A549 (cell line): ENCODE measurements around the gene SNCAIP. TPM values are rescaled to one million over a fixed set of nuclear protein-coding genes. Genes with fewer than 3 reads are reported as not detected.

ENCODE experiments used
- ATAC-seq, 2 experiments: fragments of 200-7000 bp in 1 of 2; fragments of >200 bp in 1 of 2; cut with Nextera tagmentation in 1 of 2; cut with Tn5 transposase in 1 of 2; 3 replicates each; pipeline versions ENCODE4 v1.8.0 to v1.9.1; 2018 to 2020; ENCODE audit warnings: mild to moderate bottlenecking in 1 of 2, moderate library complexity in 1 of 2
- CTCF ChIA-PET: fragments of 300-600 bp; sonication (Branson Sonifier 250); formaldehyde crosslinking; extraction: SDS; loops from one replicate; lab custom pipeline; 2021; ENCODE audit warnings: antibody characterized with exemption, inconsistent platforms; lab: Yijun Ruan, JAX
- POLR2A ChIA-PET: fragments of 350-600 bp; formaldehyde crosslinking; extraction: SDS; loops from one replicate; lab custom pipeline; 2021; ENCODE audit warnings: antibody characterized with exemption, inconsistent platforms; lab: Yijun Ruan, JAX
- DNase-seq, 2 experiments: peaks; one replicate each; pipeline versions ENCODE4 v3.0.0 to v3.0.0-alpha.2; 2011 to 2016; ENCODE audit warnings: low read depth in 1 of 2, low spot score in 1 of 2
- FAIRE-seq: peaks from 2 replicates; lab custom pipeline; 2011; peaks lifted over from hg19 to GRCh38; lab: Jason Lieb, UNC
- H3K27ac ChIP-seq, 2 experiments: fragments of >200 bp; sonication (Bioruptor Twin); formaldehyde crosslinking; 3 replicates each; pipeline ENCODE4 v1.5.1; 2016 to 2017
- H3K4me1 ChIP-seq: fragments of >200 bp; sonication (Bioruptor Twin); formaldehyde crosslinking; 3 replicates; pipeline ENCODE4 v1.6.1; 2016
- H3K4me2 ChIP-seq: fragments of >200 bp; sonication (Bioruptor Twin); formaldehyde crosslinking; 3 replicates; pipeline ENCODE4 v1.6.1; 2016
- H3K4me3 ChIP-seq: fragments of >200 bp; sonication (Bioruptor Twin); formaldehyde crosslinking; 3 replicates; pipeline ENCODE4 v1.5.1; 2016
- H3K9me3 ChIP-seq: fragments of >200 bp; sonication (Bioruptor Twin); formaldehyde crosslinking; 3 replicates; pipeline ENCODE4 v1.6.1; 2016
- BCL3 ChIP-seq: fragments of >200 bp; sonication (Bioruptor Twin); formaldehyde crosslinking; IDR thresholded peaks from 3 replicates; pipeline ENCODE4 v1.6.1; 2016
- BHLHE40 ChIP-seq: IDR thresholded peaks from 2 replicates; pipeline ENCODE4 v1.6.1; 2012; ENCODE audit warnings: low read depth, low read length, inconsistent platforms
- CHD4 ChIP-seq: fragments of 200-600 bp; sonication (generic); IDR thresholded peaks from 2 replicates; pipeline ENCODE4 v1.6.1; 2016; ENCODE audit warnings: antibody characterized with exemption, mild to moderate bottlenecking, borderline replicate concordance
- EHF ChIP-seq: fragments of 250-450 bp; sonication (Bioruptor Pico); IDR thresholded peaks from 2 replicates; pipeline ENCODE4 v1.5.0; 2020; ENCODE audit warnings: mild to moderate bottlenecking
- FOSL2 ChIP-seq, 2 experiments: fragments of 450-650 bp in 1 of 2; fragments of >200 bp in 1 of 2; sonication (Bioruptor Twin) in 1 of 2; formaldehyde crosslinking; IDR thresholded peaks; 2 replicates each; pipeline versions ENCODE4 v1.5.0 to v1.6.1; 2016 to 2020; ENCODE audit warnings: mild to moderate bottlenecking in 1 of 2, moderate library complexity in 1 of 2
- FOXS1 ChIP-seq: fragments of 250-450 bp; sonication (Bioruptor Pico); IDR thresholded peaks from 2 replicates; pipeline ENCODE4 v1.5.0; 2020; ENCODE audit warnings: mild to moderate bottlenecking, moderate library complexity
- GATA3 ChIP-seq: IDR thresholded peaks from 2 replicates; pipeline ENCODE4 v1.6.1; 2012; ENCODE audit warnings: borderline replicate concordance
- HDAC2 ChIP-seq: fragments of 200-600 bp; sonication (generic); IDR thresholded peaks from 2 replicates; pipeline ENCODE4 v1.6.1; 2016
- HES2 ChIP-seq: fragments of >200 bp; sonication (Bioruptor Twin); formaldehyde crosslinking; IDR thresholded peaks from 2 replicates; pipeline ENCODE4 v1.6.1; 2016
- HMGXB4 ChIP-seq: fragments of 250-450 bp; sonication (Bioruptor Pico); IDR thresholded peaks from 2 replicates; pipeline ENCODE4 v1.5.0; 2021; ENCODE audit warnings: mild to moderate bottlenecking, moderate library complexity, borderline replicate concordance
- HOXB13 ChIP-seq: fragments of 250-450 bp; sonication (Bioruptor Pico); IDR thresholded peaks from 2 replicates; pipeline ENCODE4 v1.5.0; 2020; ENCODE audit warnings: low read depth, mild to moderate bottlenecking, moderate library complexity
- HOXB5 ChIP-seq: fragments of 250-450 bp; sonication (Bioruptor Pico); IDR thresholded peaks from 2 replicates; pipeline ENCODE4 v1.5.0; 2020; ENCODE audit warnings: mild to moderate bottlenecking, moderate library complexity
- KDM1A ChIP-seq: fragments of 200-600 bp; sonication (generic); IDR thresholded peaks from 2 replicates; pipeline ENCODE4 v1.6.1; 2016; ENCODE audit warnings: low read depth, mild to moderate bottlenecking
- MAFK ChIP-seq: fragments of 450-650 bp; IDR thresholded peaks from 2 replicates; pipeline ENCODE4 v1.6.1; 2014; ENCODE audit not compliant: partially characterized antibody
- MAX ChIP-seq: IDR thresholded peaks from 2 replicates; pipeline ENCODE4 v1.6.1; 2012
- MAZ ChIP-seq: fragments of 150-350 bp; IDR thresholded peaks from 2 replicates; pipeline ENCODE4 v1.6.1; 2014; ENCODE audit warnings: antibody characterized with exemption, low read depth, low read length, borderline replicate concordance
- NFE2L2 ChIP-seq: fragments of 150-350 bp; conservative IDR thresholded peaks from 2 replicates; pipeline ENCODE4 v1.6.1; 2014; ENCODE audit warnings: low read length
- NPAS2 ChIP-seq: fragments of 250-450 bp; sonication (Bioruptor Pico); IDR thresholded peaks from 2 replicates; pipeline ENCODE4 v1.8.0; 2022; ENCODE audit warnings: mild to moderate bottlenecking, moderate library complexity, borderline replicate concordance
- NR3C1 ChIP-seq: fragments of >200 bp; sonication (Bioruptor Twin); formaldehyde crosslinking; IDR thresholded peaks from 3 replicates; pipeline ENCODE4 v1.6.1; 2017
- POLR2AphosphoS2 ChIP-seq: conservative IDR thresholded peaks from 2 replicates; pipeline ENCODE4 v1.6.1; 2012; ENCODE audit warnings: low read length, improper control_type of control experiment, inconsistent platforms
- RARB ChIP-seq: fragments of 250-450 bp; sonication (Bioruptor Pico); IDR thresholded peaks from 2 replicates; pipeline ENCODE4 v1.8.0; 2021; ENCODE audit warnings: mild to moderate bottlenecking, moderate library complexity
- RCOR1 ChIP-seq: fragments of 150-350 bp; IDR thresholded peaks from 2 replicates; pipeline ENCODE4 v1.6.1; 2014; ENCODE audit warnings: antibody characterized with exemption, low read length, low read depth
- RFX5 ChIP-seq: fragments of 450-650 bp; IDR thresholded peaks from 2 replicates; pipeline ENCODE4 v1.7.1; 2014; ENCODE audit warnings: antibody characterized with exemption, mild to moderate bottlenecking, moderate library complexity
- RNF2 ChIP-seq: fragments of 200-600 bp; sonication (generic); IDR thresholded peaks from 2 replicates; pipeline ENCODE4 v1.6.1; 2016; ENCODE audit warnings: low read depth, mild to moderate bottlenecking, antibody characterized with exemption, moderate library complexity, borderline replicate concordance
- SMC3 ChIP-seq: fragments of >200 bp; sonication (Bioruptor Twin); formaldehyde crosslinking; IDR thresholded peaks from 3 replicates; pipeline ENCODE4 v1.6.1; 2018; ENCODE audit warnings: inconsistent platforms
- SREBF2 ChIP-seq: fragments of 450-650 bp; IDR thresholded peaks from 2 replicates; pipeline ENCODE4 v1.6.1; 2014; ENCODE audit warnings: mild to moderate bottlenecking, moderate library complexity
- TFCP2L1 ChIP-seq: fragments of 250-450 bp; sonication (Bioruptor Pico); IDR thresholded peaks from 2 replicates; pipeline ENCODE4 v1.5.0; 2021; ENCODE audit warnings: mild to moderate bottlenecking
- TP53 ChIP-seq: fragments of 250-450 bp; sonication (Bioruptor Pico); IDR thresholded peaks from 2 replicates; pipeline ENCODE4 v1.5.0; 2021; ENCODE audit warnings: mild to moderate bottlenecking, moderate library complexity
- USF2 ChIP-seq: fragments of 450-650 bp; IDR thresholded peaks from 2 replicates; pipeline ENCODE4 v1.6.1; 2014; ENCODE audit warnings: antibody characterized with exemption
- ZNF302 ChIP-seq: fragments of 250-450 bp; sonication (Bioruptor Pico); IDR thresholded peaks from 2 replicates; pipeline ENCODE4 v1.9.0; 2021; ENCODE audit warnings: inconsistent platforms, mild to moderate bottlenecking, moderate library complexity
- ZSCAN20 ChIP-seq: fragments of 250-450 bp; sonication (Bioruptor Pico); IDR thresholded peaks from 2 replicates; pipeline ENCODE4 v1.8.0; 2022; ENCODE audit warnings: mild to moderate bottlenecking, moderate library complexity
- WGBS: methylation state at CpG from one replicate; pipeline ENCODE4 v1.1.6; 2017; ENCODE audit errors: missing lambda C conversion rate; 5-methylcytosine and 5-hydroxymethylcytosine counted together
- polyA plus RNA-seq, 4 experiments: library from polyadenylated mRNA; depleted of rRNA in 3 of 4; stranded (reverse); fragments of >200 nt; fragmentation: RNase III in 1 of 4; extraction: RNeasy Plus Mini Kit Qiagen cat#74134 plus additional on column Dnase treatment in 1 of 4; gene quantifications; 2 replicates in 3 of 4; 3 replicates in 1 of 4; pipeline ENCODE4 v1.2.3, GENCODE V29; 2011 to 2017

SNCAIP gene
- polyA plus RNA-seq, 2 of the 4 experiments (the other 2 are of a cell fraction), result 0.03 to 0.04 TPM

- WGBS, result 67% methylated on average over 6 of the region's 6 CpGs
- FAIRE-seq (no peak), DNase-seq (no peak), ATAC-seq (no peak)
- ChIA-PET POLR2A (no interaction called here), CTCF (no interaction called here)
- H3K4me1 ChIP-seq, result no peaks in the 10 kb centered on the region
- H3K9me3 ChIP-seq, result no peaks in the 10 kb centered on the region
- H3K27ac ChIP-seq, result no peak overlapping the region
- TF ChIP-seq HMGXB4 (CRISPR knock-in tag) (no peak), CHD4 (no peak), SMC3 (no peak), MAZ (no peak), NR3C1 (no peak), RCOR1 (no peak), NFE2L2 (no peak), FOXS1 (CRISPR knock-in tag) (no peak), EHF (CRISPR knock-in tag) (no peak), HOXB13 (CRISPR knock-in tag) (no peak)
- H3K4me3 ChIP-seq, result no peak overlapping the region
- no peak overlapping the region for H3K4me2 ChIP-seq
These were observed 18.8 kb downstream of the SNCAIP start for GRCh38 chr5:122330881-122331280.

- DNase-seq (no peak), FAIRE-seq (no peak), ATAC-seq (no peak)
- Histone ChIP-seq H3K4me2 (no peak overlapping the region), H3K27ac (no peak overlapping the region), H3K9me3 (no peaks in the 10 kb centered on the region), H3K4me1 (no peaks in the 10 kb centered on the region), H3K4me3 (no peak overlapping the region)
- POLR2A ChIA-PET, result no interaction called here
- TF ChIP-seq HES2 (no peak), RFX5 (no peak), RARB (CRISPR knock-in tag) (no peak), POLR2AphosphoS2 (no peak), TFCP2L1 (CRISPR knock-in tag) (no peak), ZNF302 (CRISPR knock-in tag) (no peak), FOSL2 (IDR thresholded peaks at IDR 0.05) (no peak), FOSL2 (CRISPR knock-in tag; IDR thresholded peaks at IDR 0.05) (no peak), HOXB5 (CRISPR knock-in tag) (no peak), KDM1A (no peak), BHLHE40 (no peak), HOXB13 (CRISPR knock-in tag) (no peak)
- CTCF ChIA-PET, result no interaction called here
- 74% methylated on average over 5 of the region's 5 CpGs for WGBS
These were observed 20.8 kb downstream of the SNCAIP start for GRCh38 chr5:122332599-122333555.

GRCh38 chr5:122333564-122333963 lies 21.5 kb downstream of the SNCAIP start:
- Histone ChIP-seq H3K27ac (no peak overlapping the region), H3K4me3 (no peak overlapping the region), H3K9me3 (no peaks in the 10 kb centered on the region), H3K4me1 (no peaks in the 10 kb centered on the region), H3K4me2 (no peak overlapping the region)
- WGBS, result 51% methylated on average over 4 of the region's 4 CpGs
- ChIA-PET POLR2A (no interaction called here), CTCF (no interaction called here)
- FAIRE-seq (no peak), ATAC-seq (no peak), DNase-seq (no peak)
- no peak for TF ChIP-seq NPAS2 (CRISPR knock-in tag)
- TF ChIP-seq MAFK, result no peak
- no peak for TF ChIP-seq USF2
- no peak for TF ChIP-seq BHLHE40
- no peak for TF ChIP-seq SREBF2
- TF ChIP-seq HDAC2, result no peak
- TF ChIP-seq HOXB13 (CRISPR knock-in tag), result no peak
- no peak for TF ChIP-seq SMC3
- no peak for TF ChIP-seq TP53 (CRISPR knock-in tag)
- TF ChIP-seq MAZ, result no peak
- no peak for TF ChIP-seq NR3C1
- no peak for TF ChIP-seq GATA3
- TF ChIP-seq EHF (CRISPR knock-in tag), result no peak
- no peak for TF ChIP-seq ZSCAN20 (CRISPR knock-in tag)
- TF ChIP-seq RNF2, result no peak
- no peak for TF ChIP-seq BCL3
- no peak for TF ChIP-seq MAX
